HG03354 (cell line): Measurements from ENCODE around the gene CHRNA3.

Experiments
- ATAC-seq: cut with Tn5 transposase; IDR thresholded peaks from one replicate; pipeline ENCODE4 v1.9.1; 2021; ENCODE audit warnings: mild to moderate bottlenecking; ENCODE audit not compliant: unreplicated experiment, poor library complexity, severe bottlenecking

CHRNA3 gene

GRCh38 chr15:78620527-78621421, at the start of gene CHRNA3:
TSS of gene CHRNA3 (minus strand) at chr15:78620996. CDS start at chr15:78620794, 202 bp downstream.
- ATAC-seq, result no peak

GRCh38 chr15:78668987-78669386, 48.2 kb upstream of the CHRNA3 start:
- no peak for ATAC-seq

GRCh38 chr15:78667578-78668236, 46.9 kb upstream of the CHRNA3 start:
- ATAC-seq, result no peak

GRCh38 chr15:78666010-78666409, 45.2 kb upstream of the CHRNA3 start:
- ATAC-seq, result no peak

GRCh38 chr15:78663703-78664102, 42.9 kb upstream of the CHRNA3 start:
- ATAC-seq, result no peak

- no peak for ATAC-seq
These were observed 41.2 kb upstream of the CHRNA3 start for GRCh38 chr15:78662028-78662427.

GRCh38 chr15:78661001-78661400, 40.2 kb upstream of the CHRNA3 start:
- ATAC-seq, result no peak

GRCh38 chr15:78660584-78660983, 39.8 kb upstream of the CHRNA3 start:
- ATAC-seq, result no peak

GRCh38 chr15:78658823-78659222, 38.0 kb upstream of the CHRNA3 start:
- no peak for ATAC-seq

GRCh38 chr15:78654272-78654671, 33.5 kb upstream of the CHRNA3 start:
- no peak for ATAC-seq

- ATAC-seq, result no peak
These were observed 31.3 kb upstream of the CHRNA3 start for GRCh38 chr15:78651930-78652615.

- ATAC-seq, result no peak
These were observed 30.2 kb upstream of the CHRNA3 start for GRCh38 chr15:78651007-78651406.

- no peak for ATAC-seq
These were observed 29.2 kb upstream of the CHRNA3 start for GRCh38 chr15:78650022-78650421.

GRCh38 chr15:78645009-78645408, 24.2 kb upstream of the CHRNA3 start:
- no peak for ATAC-seq

GRCh38 chr15:78642331-78642730, 21.5 kb upstream of the CHRNA3 start:
- ATAC-seq, result no peak

- ATAC-seq, result no peak
These were observed 21.0 kb upstream of the CHRNA3 start for GRCh38 chr15:78641749-78642275.

GRCh38 chr15:78641102-78641748, 20.4 kb upstream of the CHRNA3 start, which contains the start of gene CHRNB4:
TSS of gene CHRNB4 (minus strand) at chr15:78641210. CDS start at chr15:78641133, 77 bp downstream.
- no peak for ATAC-seq

GRCh38 chr15:78640527-78641101, 19.8 kb upstream of the CHRNA3 start:
- ATAC-seq, result no peak

- ATAC-seq, result no peak
These were observed 18.0 kb upstream of the CHRNA3 start for GRCh38 chr15:78638658-78639314.
